Stimulated activated CD4-positive, alpha-beta T cell treated with anti-CD3 and anti-CD28 coated beads, Interleukin-12 subunit alpha, Interleukin-12 subunit beta, amount 100 ng/mL, for 24 hours (primary cell): ENCODE measurements around the gene FOXE3.
"Not testable (repeated sequence)": the region's sequence is repeated elsewhere in the genome, so short reads cannot be mapped to it uniquely, and the experiment has no call there.

Source experiments
- DNase-seq, 2 experiments: peaks; one replicate each; pipeline ENCODE4 v3.0.0-alpha.2; 2020; ENCODE audit warnings: low read depth in 2 of 2

The FOXE3 gene

DNA sequence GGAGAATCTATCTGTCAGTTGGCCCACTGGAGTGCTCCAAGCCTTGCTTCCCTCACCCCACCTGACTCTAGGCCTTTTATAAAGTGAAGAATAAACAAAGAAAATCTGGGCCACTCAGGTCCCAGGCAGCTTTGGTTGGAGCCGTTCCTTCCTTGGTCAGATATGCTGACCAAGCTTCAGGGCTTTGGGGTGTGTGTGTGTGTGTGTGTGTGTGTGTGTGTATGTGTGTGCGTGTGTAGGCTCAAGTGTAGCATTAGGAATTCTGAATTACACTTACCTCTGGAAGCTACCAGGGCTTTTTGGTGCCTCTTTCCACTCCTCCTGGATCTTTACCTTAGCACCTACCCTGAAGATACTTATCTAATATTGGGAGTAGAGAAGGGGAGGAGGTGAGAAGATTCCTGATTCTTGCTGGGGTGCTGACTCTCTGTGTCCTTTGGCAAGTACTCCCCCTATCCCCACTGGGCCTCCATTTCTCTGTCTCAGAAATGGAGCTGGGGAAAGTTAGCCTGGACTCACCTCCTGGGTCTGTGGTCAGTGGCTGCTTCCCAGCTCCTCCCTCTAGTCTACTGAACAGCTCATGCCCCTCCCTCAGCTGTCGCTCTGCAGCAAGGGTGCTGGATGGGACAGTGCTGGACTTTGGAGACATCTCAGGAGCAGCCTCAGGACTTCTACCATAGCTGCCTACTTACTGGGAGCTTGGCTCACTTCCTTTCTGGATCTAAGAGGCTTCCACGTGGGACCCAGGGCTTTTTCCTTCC, 32.6 kb downstream of the FOXE3 start:
- no peak for DNase-seq

DNA sequence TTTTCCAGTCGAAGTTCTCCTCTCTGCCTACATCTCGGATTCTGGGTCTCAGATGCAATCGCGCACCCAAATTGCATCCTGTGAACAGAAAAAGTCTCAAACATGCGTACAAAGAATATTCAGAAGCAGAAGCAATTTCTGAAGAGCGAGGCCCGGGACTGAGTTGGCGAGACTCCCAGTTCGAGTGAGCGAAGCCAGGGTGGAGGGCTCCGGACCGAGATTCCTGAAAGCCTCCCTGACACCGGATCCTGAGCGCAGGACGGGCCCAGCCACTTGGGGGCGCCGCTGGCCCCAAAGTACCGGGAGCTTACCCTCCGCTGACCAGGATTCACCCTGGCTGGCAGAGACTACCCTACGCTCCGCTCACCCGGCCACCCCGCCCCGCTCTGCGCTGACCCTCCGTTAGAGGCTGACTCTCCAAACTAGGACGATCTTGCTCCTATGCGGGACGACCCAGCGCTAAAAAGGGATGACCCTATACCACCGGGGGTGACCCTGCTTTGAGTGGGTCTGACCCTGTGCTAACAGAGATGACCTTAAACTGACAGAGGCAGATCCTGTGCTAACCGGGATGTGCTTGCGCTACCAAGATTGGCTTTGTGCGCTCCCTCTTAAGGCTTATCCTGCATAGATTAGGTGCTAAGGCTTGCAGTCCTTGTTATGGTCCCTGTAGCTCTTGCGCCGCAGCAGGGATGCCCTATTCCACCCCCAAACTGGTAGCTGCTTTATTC, 33.9 kb downstream of the FOXE3 start:
- no peak for DNase-seq

DNA sequence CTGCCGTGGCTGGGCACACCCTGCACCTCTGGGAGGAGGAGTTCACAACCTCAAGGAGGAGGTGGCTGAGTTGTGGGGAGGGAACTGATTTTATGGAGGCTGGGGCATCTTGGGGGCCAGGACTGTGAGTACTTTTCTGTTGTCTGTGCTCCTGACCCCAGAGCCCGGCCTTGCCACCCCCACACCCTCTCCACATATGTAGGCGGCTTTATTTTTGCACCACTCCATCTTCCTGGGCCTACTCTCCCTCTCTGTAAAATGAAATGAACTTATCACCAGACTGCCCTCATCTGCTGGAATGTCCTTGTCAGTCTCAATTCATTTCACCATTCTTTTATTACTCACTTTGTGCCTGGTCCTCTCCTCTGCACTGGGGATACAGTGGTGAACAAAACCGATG, 34.5 kb downstream of the FOXE3 start:
- no peak for DNase-seq

DNA sequence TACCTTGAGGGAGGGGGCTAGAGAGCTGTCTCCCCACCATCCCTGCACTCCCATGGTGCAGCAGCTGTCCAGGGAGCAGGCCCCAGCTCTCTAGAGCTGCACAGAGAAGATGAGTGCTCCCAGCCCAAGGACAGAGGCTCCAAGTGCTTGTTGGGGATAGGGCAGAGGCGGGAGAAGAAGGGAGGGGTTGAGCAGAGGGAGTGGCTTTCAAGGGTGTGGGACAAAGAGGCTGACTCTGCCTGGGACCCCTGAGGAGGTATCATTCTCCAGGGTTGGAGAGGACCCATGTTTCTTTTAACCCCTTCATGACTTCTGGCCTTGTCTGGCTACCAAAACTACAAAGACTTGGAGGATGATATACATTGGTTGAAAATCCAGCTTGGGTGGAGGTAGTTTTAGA, 36.3 kb downstream of the FOXE3 start:
- DNase-seq: no peak

DNA sequence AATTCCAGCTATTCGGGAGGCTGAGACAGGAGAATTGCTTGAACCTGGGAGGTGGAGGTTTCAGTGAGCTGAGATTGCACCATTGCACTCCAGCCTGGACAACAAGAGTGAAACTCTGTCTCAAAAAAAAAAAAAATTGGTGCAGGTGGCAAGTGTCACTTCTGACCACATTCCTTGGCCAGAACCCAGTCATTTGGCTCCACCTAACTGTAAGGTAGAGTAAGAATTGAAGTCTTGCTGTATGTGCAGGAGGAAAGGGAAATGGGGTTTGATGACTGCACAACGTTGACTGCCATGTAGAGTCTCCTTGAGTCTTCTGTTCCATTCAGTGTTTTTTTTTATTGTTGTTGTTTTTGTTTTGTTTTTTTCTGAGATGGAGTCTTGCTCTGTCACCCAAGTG, 37.8 kb downstream of the FOXE3 start:
- DNase-seq: not testable (repeated sequence)

DNA sequence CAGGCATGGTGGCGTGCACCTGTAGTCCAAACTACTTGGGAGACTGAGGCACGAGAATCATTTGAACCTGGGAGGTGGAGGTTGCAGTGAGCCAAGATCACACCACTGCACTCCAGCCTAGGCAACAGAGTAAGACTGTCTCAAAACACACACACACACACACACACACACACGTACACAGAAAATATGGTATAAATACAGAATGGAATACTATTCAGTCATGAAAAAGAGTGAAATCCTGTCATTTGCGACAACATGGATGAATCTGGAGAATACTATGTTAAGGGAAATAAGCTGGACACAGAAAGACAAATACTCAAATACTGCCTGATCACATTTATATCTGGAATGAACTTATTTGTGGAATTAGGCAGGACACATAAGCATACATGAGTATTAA, 40.2 kb downstream of the FOXE3 start:
- DNase-seq: no peak

DNA sequence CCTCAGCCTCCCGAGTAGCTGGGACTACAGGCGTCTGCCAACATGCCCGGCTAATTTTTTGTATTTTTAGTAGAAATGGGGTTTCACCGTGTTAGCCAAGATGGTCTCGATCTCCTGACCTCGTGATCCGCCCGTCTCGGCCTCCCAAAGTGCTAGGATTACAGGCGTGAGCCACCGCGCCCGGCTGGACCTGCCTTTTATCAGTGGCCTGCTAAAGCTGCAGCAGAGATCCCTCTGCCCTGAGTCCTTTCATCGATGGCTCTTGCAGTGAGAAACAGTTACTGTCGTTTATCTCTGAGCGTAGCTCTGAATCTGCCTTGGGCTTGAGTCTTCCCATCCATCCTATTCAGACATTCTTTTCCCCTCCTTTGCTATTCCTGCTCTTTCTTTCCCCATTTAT, 41.5 kb downstream of the FOXE3 start:
- not testable (repeated sequence) for DNase-seq

DNA sequence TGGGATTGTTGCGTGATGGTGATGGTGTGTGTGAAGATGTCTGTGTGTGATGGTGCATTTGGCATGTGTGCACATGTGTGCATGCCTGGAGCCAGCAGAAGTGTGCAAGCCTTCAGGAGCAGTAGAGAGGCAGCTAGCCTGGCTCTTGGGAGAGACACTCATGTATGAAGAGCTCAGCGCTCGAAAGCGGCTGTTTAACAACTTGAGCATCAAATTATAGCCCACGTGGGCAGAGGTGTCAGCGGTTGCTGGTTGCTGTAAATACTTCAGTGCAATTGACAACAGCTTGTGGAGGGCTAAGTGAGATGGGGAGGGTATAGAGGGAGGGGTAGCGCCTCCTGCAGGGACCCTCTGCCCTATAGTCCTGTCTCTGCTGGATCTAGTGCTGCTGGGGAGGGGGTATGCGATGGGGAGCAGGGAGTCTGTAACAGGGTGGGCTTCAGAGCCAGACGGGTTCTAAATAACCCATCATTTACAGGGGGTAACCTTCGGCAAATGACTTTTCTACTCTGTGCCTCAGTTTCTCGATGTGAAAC, 43.2 kb downstream of the FOXE3 start:
- no peak for DNase-seq

DNA sequence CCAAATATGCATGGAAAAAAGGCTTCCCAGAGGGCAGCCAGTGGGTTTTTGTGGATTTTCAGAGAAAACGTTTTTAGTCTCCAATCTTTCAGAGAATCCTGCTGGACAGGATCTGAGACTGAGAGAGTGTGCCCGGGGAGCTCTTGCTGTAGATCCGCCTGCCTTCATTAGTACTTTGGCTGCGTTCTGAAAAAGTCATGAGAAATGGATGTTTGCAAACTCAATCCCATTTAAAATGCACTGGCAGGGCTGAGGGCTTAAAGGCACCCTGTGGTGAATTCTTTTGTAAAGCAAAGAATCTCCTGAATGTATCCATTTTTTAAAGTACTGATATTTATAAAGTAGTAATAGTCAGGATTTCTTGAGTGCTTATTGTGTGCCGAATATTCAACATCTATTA, 44.0 kb downstream of the FOXE3 start:
- no peak for DNase-seq

DNA sequence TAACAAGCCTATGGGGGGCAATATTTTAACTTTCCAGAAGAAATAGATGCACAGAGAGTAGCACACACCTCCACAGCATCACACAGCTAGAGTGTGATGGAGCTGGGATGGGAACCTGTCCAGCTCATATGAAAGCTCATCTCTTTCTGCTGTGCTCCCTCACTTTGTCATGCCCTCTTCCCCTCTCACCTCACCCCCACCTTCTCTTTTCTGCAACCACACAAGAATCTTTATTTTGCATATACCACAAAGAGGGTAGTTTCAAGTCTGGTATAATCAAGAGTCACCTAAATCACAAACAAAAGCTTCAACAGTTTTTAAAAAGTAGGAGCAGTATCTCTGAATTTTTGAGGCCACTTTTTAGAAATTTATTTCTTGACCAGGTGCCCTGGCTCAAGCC, 44.4 kb downstream of the FOXE3 start:
- DNase-seq: no peak

DNA sequence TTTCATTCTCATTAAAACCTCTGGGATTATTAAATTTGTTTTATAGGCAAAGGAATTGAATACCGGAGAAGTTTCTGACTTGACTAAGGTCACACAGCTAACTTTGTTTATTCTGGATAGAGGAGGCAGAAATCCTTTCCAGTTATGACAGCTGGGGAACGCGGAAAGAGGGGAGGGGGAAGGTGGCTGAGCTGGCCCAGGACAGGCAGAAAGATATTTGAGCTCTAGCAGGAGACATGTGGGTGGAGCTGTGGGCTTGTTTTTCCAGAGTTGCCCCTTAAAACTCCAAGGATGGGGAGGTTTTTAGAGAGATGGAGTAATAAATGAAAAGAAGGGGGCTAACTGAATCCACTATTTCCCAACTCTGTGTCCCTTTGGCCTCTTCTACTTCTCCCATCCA, 49.5 kb downstream of the FOXE3 start:
- no peak for DNase-seq
